Progenitor cell of endocrine pancreas (in vitro differentiated cells): ENCODE results near the gene CD63. TPM values are rescaled to one million over a fixed set of nuclear protein-coding genes. Genes with fewer than 3 reads are reported as not detected.

Source experiments
- DNase-seq: peaks from one replicate; pipeline ENCODE4 v3.0.0; 2021; ENCODE audit warnings: low spot score; ENCODE audit not compliant: unreplicated experiment
- H3K27ac Mint-ChIP-seq: 2 replicates; pipeline ENCODE4 v1.8.0; 2021; ENCODE audit warnings: mild to moderate bottlenecking, moderate library complexity, mixed read lengths
- H3K27me3 Mint-ChIP-seq: 2 replicates; pipeline ENCODE4 v1.8.0; 2021; ENCODE audit warnings: mixed read lengths
- H3K36me3 Mint-ChIP-seq: 2 replicates; pipeline ENCODE4 v1.8.0; 2022; ENCODE audit warnings: mixed read lengths; ENCODE audit not compliant: insufficient read depth
- H3K4me1 Mint-ChIP-seq: 2 replicates; pipeline ENCODE4 v1.8.0; 2021; ENCODE audit warnings: low read depth, mixed read lengths
- H3K4me3 Mint-ChIP-seq: 2 replicates; pipeline ENCODE4 v1.8.0; 2021; ENCODE audit warnings: low read depth, mild to moderate bottlenecking, moderate library complexity, mixed read lengths
- H3K9me3 Mint-ChIP-seq: 2 replicates; pipeline ENCODE4 v1.8.0; 2021; ENCODE audit warnings: low read depth, mixed read lengths
- long read RNA-seq: library from polyadenylated mRNA; unstranded; transcript quantifications from one replicate; pipeline ENCODE4 v2.0.0, GENCODE V29; 2020
- total RNA-seq: library from RNA; stranded (reverse); gene quantifications from 2 replicates; pipeline ENCODE4 v1.2.1, GENCODE V29; 2021
- TF ChIP-seq, protein P1 (sequence below): fragments of 200-600 bp; sonication (generic); IDR thresholded peaks from one replicate; pipeline ENCODE4 v1.5.0; 2021; ENCODE audit warnings: antibody characterized with exemption, mild to moderate bottlenecking; ENCODE audit not compliant: unreplicated experiment

Gene CD63, protein sequence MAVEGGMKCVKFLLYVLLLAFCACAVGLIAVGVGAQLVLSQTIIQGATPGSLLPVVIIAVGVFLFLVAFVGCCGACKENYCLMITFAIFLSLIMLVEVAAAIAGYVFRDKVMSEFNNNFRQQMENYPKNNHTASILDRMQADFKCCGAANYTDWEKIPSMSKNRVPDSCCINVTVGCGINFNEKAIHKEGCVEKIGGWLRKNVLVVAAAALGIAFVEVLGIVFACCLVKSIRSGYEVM
- 407 and 432 TPM in 2 replicates for total RNA-seq
- long read RNA-seq, transcript CD63-214 (7 exons, 949 nt) = minor isoform, 11 of 99 reads
- long read RNA-seq, transcript CD63-201 (8 exons, 1,070 nt) = major isoform, 78 of 99 reads
- long read RNA-seq, partial matches to known transcripts = 0 of 99 reads
- long read RNA-seq, other reads (novel, unspliced or antisense) = 6 of 99 reads

DNA sequence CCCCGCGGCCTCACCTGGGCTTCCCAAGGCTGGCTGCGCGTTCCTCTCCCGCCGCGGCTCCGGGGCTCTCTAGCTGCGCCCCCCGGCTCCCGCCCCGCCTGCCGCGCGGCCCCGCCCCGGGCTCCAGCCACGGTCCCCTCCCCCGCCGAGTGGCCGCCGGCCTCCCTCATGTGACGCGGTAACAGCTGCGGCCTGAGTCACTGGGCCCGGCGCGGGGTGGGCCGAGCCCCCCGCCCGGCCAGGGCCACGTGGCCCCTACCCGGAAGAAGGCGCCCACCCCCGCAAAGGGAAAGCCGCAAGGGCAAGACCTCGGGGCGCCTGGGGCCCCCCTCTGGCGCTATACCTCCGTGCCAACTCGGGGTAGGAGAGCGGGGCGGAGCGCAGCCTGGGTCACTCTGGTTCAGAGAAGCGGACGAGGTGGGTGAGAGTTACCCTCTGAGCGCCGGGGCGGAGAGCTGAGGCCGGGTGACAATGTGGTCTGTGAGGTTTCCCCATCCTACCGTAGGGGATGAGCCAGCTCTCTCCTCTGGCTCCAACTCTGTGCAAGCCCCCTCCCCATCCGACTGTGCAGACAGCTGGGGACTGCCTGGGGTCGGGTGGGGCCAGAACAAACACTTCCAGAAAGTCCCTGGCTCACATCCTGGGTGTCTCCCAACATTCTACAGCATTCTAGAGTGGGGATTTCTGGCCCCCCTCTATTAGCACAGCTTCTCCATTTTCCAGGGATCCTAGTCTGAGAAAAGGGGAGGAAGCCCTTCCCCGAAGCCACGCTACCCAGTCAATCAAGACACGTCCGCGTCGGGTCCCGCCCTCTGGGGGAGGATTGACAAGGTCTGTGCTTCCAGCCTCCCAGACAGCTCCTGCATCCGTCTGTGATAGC, at the start of gene CD63:
CD63 (minus strand) TSS at position 71 of the 880 bp plus-strand sequence. CDS start 668 bp downstream, outside the sequence.
- H3K9me3 Mint-ChIP-seq = no peaks in the 10 kb centered on the region
- H3K27ac Mint-ChIP-seq = peak within 1 kb of the TSS; percentile 96
- peaks cover 2% of the 10 kb centered on the region for H3K36me3 Mint-ChIP-seq
- H3K4me3 Mint-ChIP-seq = peak within 1 kb of the TSS; percentile 84
- H3K4me1 Mint-ChIP-seq = peaks cover 24% of the 10 kb centered on the region
- DNase-seq = peak; percentile 65
- peaks cover 8% of the 10 kb centered on the region for H3K27me3 Mint-ChIP-seq
- TF ChIP-seq, protein P1, sequence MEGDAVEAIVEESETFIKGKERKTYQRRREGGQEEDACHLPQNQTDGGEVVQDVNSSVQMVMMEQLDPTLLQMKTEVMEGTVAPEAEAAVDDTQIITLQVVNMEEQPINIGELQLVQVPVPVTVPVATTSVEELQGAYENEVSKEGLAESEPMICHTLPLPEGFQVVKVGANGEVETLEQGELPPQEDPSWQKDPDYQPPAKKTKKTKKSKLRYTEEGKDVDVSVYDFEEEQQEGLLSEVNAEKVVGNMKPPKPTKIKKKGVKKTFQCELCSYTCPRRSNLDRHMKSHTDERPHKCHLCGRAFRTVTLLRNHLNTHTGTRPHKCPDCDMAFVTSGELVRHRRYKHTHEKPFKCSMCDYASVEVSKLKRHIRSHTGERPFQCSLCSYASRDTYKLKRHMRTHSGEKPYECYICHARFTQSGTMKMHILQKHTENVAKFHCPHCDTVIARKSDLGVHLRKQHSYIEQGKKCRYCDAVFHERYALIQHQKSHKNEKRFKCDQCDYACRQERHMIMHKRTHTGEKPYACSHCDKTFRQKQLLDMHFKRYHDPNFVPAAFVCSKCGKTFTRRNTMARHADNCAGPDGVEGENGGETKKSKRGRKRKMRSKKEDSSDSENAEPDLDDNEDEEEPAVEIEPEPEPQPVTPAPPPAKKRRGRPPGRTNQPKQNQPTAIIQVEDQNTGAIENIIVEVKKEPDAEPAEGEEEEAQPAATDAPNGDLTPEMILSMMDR = no peak

DNA sequence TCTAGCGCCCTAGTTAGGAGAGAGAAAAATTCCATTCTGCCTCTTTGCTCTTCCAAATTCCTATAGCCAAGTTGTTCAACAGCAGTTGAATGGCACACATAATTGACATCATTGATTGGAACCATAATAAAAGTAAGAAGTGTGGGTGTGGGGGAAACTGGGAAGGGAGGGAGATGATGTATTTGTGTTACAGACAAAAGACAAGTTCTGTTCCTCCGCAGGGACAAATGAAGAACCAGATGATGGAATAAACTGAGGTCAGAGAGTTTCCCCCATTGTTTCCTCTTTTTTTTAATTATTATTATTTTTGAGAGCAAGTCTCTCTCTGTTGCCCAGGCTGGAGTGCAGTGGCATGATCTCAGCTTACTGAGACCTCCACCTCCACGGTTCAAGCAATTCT, 49.0 kb upstream of the CD63 start:
- H3K27ac Mint-ChIP-seq = peak overlapping the region; percentile 8
- TF ChIP-seq, protein P1 = no peak
- peaks cover 21% of the 10 kb centered on the region for H3K36me3 Mint-ChIP-seq
- H3K4me3 Mint-ChIP-seq = no peak overlapping the region
- H3K9me3 Mint-ChIP-seq = no peaks in the 10 kb centered on the region
- peaks cover 11% of the 10 kb centered on the region for H3K4me1 Mint-ChIP-seq
- no peak for DNase-seq
- H3K27me3 Mint-ChIP-seq = no peaks in the 10 kb centered on the region

DNA sequence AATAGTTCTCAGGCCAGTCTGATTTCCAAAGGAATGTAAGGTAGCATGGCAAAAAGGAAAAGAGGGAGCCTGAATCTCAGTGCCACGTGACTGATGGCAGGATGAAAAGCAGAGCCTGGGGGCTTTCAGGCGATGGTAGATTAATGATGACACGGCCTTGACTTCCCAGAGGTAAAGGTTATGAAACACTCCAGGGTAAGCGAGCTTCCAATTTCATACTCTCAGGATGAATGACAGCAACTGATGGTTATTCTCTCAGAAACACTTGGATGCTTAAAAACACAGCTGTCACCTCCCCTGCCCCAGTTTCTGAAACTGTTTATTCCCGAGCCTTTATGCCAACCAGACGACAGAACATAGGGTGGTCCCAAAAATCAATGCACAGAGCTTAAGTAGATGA, 42.9 kb upstream of the CD63 start:
- Mint-ChIP-seq H3K4me1 (peaks cover 6% of the 10 kb centered on the region), H3K27me3 (no peaks in the 10 kb centered on the region), H3K4me3 (no peak overlapping the region), H3K36me3 (peaks cover 10% of the 10 kb centered on the region), H3K27ac (no peak overlapping the region), H3K9me3 (no peaks in the 10 kb centered on the region)
- no peak for DNase-seq
- TF ChIP-seq, protein P1 = no peak

GRCh38 chr12:55767156-55767555, 38.3 kb upstream of the CD63 start:
- Mint-ChIP-seq H3K27ac (no peak overlapping the region), H3K4me3 (no peak overlapping the region), H3K9me3 (no peaks in the 10 kb centered on the region), H3K4me1 (peaks cover 7% of the 10 kb centered on the region), H3K27me3 (no peaks in the 10 kb centered on the region), H3K36me3 (peaks cover 6% of the 10 kb centered on the region)
- DNase-seq = no peak
- TF ChIP-seq, protein P1 = no peak

GRCh38 chr12:55765736-55766290, 37.0 kb upstream of the CD63 start:
- Mint-ChIP-seq H3K36me3 (peaks cover 9% of the 10 kb centered on the region), H3K4me3 (no peak overlapping the region), H3K27ac (peak overlapping the region; percentile 2), H3K9me3 (no peaks in the 10 kb centered on the region), H3K4me1 (peaks cover 4% of the 10 kb centered on the region), H3K27me3 (no peaks in the 10 kb centered on the region)
- no peak for DNase-seq
- TF ChIP-seq, protein P1 = no peak
